ENCODE data around the gene GRAMD1B.
"Not testable (repeated sequence)": the region's sequence is repeated elsewhere in the genome, so short reads cannot be mapped to it uniquely, and the experiment has no call there.

Gene GRAMD1B

DNA sequence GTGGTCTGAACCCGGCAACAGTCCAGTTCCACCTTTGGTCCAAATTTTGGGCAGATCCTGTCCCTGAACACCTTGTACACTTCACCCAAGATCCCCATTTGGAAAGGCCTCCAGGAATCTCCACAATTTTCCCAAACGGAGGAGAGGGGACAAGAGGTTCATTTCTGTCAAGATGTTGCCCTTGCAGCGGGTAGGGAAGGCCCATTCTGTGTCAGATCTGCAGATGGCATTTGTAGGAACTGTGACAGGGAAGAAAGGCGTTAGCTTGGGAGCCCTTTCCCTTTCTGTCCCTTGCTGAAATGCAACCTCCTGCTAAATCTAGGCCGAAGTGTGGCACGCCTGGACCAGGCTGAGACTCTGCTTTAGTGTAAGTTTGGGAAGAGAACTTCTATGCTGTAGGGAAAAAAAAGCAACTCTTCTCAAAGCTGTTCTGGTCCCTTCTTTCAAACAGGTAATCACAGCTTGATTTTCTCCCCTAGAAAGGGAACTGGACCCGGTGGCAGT is 138.3 kb downstream of the GRAMD1B start:
- no peak for DNase-seq (ENCODE audit: low spot score)

DNA sequence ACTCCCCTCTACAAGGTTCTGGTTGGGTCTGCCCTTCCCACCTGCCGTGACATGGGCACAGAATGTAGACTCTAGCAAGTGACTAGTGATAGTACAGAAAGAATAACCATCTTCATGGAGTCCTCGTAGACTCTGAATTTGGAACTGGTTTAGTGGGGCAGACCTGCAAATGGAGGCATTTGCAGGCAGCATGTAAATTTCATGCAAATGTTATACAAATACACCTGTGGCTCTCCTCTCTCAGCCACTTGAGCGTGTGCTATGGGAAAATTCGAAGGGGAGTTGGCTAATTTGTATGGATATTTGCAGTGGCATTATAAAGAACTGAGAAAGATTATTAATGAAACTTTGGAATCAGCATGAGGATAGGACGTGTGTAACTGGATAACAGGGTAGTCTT is 139.3 kb downstream of the GRAMD1B start:
- DNase-seq (ENCODE audit: low spot score), result no peak

DNA sequence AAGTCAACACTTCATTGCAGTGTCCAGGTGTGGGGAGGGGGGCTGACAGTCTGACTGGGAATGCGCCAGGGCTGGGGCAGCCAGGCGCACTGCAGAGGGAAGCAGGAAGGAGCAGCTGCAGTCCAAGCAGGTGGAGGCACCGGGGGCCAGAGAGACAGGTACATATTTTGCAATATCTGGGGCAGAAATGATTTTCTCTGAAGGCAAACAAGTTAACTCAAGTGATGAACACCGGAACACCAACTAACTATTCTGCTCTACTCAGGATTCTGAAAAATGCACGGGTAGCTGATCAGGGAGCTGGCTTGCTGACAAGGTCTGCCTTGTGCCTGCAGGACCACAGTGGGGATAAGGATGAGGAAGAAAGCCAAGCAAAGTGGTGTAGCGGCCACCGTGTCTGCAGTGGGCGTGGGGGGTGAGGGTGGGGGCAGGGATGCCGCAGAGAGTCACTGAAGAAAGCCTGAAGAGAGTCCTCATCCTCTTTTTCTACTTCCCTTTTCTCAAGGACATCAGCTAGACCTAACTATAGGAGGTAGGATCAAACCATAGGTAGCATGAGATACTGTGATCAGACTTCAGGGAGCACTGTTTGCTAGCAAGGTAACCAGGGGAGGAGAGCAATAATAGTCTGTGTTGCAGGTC is 141.0 kb downstream of the GRAMD1B start:
- no peak for DNase-seq (ENCODE audit: low spot score)

DNA sequence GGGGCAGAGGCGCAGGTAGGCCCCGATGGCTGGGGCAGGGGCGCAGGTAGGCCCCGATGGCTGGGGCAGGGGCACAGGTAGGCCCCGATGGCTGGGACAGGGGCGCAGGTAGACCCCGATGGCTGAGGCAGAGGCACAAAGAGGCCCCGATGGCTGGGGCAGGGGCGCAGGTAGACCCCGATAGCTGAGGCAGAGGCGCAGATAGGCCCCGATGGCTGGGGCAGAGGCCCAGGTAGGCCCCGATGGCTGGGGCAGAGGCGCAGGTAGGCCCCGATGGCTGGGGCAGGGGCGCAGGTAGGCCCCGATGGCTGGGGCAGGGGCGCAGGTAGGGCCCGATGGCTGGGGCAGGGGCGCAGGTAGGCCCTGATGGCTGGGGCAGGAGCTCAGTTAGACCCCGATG is 142.7 kb downstream of the GRAMD1B start:
- DNase-seq (ENCODE audit: low spot score), result not testable (repeated sequence)

DNA sequence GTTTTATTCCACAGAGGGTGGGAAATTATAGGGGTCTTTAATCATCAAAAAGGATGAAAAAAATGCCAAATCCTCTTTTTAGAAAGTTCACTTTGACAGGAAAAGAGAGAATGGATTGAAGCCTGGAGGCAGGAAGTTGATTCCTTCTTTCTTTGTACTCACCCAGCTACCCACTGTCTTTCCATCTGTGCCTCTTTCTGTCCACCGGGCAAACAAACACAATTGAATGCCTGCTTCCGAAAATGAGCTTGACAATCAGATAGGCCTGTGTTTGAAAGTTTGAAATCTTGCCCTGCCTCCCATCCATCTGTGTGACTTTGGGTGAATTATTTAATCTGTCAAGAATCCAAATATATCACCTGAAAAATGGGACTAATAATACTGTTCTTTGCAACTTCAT is 143.2 kb downstream of the GRAMD1B start:
- no peak for DNase-seq (ENCODE audit: low spot score)

DNA sequence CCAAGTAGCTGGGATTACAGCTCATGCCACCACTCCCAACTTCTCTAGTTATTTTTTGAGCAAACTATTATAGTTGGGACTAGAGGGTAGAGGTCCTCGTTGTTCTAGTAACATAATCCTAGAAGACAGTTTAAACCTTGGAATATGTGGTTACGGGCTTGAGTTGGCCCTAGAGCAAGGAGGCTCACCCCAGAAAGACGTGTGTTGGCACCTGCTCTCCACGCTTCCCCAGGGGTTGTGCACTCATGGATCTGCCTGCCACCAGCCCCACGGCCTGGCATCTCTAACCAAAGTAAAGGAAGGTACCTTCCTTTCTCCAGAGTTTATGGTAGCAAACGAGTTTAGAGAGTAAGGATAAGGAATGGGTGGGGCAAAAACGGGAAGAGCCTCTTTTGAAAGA is 145.4 kb downstream of the GRAMD1B start:
- no peak for DNase-seq (ENCODE audit: low spot score)

DNA sequence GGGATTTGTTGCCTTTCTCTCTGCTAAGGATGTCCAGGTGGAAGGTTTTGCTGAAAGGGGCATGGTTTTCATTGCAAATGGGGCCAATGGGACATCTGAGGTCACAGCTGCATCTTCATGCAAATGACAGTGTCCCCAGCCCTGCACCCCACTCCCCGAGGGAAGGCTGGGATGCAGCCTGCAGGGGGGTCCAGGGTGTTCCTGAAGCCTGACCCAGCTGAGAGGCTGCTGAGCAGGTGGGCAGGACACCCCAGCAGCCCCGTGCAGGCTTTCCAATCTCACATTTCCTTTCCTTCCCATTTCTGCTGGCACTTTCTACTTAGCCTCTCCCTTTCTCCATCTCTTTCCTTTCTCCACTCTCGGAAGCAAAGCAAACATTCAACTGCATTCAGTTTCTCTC is 146.0 kb downstream of the GRAMD1B start:
- DNase-seq (ENCODE audit: low spot score), result no peak

DNA sequence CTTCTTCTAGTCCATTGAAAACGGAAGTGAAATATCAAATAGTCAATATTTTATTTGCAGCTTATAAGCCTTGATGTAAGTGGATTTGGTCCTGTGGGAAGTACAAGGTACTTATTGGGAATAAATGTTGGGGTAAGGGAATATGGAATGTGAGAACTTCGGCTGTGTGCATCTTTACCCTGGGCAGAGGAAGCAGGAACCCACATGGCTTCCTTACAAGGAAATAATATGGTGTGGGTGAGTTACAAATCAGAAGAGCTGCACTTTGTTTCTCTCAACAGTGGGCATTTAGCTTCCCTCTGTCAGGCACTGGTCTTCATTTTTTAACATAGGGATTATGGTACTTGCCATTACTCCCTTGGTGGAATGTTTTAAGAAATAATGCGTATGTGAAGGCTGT is 146.4 kb downstream of the GRAMD1B start:
- no peak for DNase-seq (ENCODE audit: low spot score)

DNA sequence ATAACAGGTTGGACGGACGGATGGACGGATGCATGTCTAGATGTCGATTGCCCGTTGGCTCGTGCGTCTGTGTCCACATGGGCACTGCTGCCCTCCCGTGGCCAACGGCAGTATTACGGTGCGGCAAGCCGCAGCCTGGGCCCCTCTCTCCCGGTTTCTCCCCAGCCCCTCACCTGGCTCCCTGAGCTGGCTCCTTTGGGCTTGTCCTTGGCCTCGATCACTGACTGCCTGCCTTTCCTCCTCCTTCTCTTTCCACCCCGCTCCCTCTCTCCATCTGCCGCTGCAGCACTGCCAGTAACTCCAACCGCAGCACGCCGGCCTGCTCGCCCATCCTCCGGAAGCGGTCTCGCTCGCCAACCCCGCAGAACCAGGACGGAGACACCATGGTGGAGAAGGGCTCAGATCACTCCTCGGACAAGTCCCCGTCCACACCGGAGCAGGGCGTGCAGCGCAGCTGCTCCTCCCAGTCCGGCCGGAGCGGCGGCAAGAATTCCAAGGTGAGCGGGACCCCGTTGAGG is 147.1 kb downstream of the GRAMD1B start:
- peak; percentile 46 for DNase-seq (ENCODE audit: low spot score)

DNA sequence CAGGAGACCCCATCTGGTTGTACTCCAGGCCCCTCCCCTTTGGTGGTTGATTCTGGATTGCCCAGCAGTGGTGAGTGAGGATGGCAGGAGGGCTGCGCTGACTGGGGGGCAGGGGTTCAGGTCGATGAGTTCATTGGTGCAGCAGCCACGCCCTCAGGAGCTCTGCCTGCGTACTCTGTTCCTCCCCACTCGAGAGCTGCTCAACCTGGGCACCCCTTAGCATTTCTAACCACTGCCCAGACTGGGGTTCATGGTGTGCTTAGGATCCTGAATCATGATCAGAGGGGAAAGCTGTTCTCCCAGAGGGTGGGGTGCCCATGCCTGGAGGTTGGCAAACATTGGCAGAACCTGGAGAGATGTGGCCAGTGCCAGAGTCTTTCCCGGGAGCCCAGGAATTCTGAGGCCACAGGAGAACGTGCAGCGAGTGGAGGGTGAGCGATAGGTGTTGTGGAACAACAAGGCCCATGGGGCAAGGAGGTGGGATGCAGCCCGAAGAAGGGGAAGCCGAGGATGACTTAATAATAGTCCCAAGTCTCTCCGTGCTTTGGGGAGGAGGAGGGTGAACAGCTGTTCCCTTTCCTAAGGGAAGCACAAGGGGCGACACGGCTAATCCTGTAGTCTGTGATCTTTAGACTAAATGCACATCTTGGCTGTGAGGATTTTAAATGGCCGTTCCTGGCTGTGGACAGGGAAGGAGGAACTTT is 148.9 kb downstream of the GRAMD1B start:
- no peak for DNase-seq (ENCODE audit: low spot score)

DNA sequence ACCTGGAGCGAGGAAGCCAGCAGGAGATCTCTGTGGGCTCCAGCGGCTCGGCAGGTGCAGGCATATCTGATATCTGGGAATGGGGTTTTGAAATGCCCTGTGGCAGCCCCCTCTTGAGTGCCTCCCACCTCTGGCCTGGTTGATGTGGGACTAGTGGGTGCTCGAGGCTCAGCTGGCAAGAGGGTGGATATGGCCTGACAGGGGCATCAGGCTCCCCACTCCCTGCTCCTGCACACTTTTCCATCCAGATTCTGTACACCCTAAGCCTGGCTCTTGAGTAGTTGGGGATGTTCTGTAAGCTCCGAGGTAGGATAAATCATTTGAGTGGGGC is 149.4 kb downstream of the GRAMD1B start:
- no peak for DNase-seq (ENCODE audit: low spot score)

DNA sequence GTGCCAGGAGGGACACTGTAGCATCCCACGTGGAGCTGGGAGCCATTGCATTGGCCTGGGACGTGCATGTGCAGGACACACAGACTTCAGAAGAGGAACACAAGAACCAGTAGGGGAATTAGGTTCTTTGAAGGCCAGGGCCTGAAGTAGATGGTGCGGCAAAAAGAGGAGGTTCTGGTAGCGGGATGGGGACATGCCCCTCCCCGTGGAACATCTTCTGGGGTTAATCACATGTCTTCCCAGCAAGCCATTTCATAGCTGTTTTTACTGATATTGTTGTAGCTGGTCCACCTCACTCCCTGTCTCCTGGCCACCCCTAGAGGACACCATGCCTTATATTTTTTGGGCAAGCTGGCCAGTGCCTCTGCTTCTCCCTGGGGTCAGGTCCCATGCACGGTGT is 150.1 kb downstream of the GRAMD1B start:
- no peak for DNase-seq (ENCODE audit: low spot score)

DNA sequence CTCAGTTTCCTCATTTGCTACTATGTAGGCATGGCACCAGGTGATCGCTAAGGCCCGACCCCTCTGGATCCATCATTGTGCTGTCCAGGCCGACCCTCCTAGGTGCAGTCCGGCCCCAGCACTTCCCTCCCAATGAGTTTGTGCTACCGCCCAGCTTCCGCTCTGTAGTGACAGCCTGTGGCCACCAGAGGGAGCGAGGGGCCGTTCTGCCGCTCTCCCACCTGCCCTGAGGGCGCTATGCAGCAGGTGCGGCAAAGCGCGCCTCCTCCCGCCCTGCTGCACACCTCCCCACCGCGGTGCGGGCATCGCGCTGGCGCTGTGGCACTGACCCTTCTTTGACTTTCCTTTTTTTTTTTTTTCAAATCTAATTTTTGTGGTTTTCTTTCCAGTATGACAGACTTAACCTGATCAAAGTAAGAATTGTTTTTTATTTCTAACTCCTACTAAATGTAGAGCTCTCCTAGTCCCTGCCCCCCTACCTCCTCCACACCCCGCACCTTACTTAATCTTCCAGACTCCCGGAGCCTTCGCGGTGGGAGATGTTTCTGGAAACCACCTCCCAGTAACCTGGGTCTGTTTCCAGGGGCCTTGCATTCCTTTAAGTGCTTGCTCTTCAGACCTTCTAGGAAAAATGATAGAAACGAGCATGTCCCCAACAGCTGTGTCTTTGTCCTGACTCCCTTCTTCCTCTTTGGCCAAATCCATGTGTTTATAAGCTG is 150.6 kb downstream of the GRAMD1B start:
- DNase-seq (ENCODE audit: low spot score), result peak; percentile 72

DNA sequence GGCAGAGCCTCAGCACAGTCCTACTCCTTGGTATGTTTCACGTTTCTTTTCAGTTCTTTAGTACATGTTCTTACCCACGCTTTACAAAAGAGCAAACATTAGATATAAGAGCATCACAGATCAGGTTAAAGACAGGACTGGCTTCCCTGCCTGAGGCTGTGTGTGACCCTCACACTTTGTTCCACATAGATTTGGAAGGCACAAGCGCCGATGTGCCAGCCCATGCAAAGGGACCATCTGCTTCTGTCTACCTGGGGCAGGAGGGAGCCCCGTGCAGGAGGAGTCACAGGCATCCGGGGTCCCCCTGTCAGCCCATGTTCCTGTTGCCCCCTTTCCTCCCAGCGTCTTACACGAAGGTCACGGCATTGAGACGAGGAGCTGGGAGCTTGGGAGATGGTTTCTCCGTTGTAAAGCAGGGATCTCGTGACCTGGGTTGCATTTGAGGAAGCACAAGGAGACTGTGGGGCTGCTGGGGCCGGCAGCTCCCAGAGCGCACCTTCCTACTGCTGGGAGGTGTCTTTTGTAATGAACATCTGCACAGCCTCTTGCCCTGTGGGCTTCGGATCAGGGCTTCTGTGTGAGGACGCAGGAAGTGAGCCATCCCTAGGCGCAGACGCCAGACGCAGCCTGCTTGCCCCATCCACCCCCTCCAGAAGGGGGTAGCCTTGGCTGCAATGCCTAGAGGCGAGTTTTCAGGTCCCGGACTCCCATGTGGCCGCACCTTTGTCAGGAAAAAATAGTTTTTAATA is 151.8 kb downstream of the GRAMD1B start:
- no peak for DNase-seq (ENCODE audit: low spot score)

DNA sequence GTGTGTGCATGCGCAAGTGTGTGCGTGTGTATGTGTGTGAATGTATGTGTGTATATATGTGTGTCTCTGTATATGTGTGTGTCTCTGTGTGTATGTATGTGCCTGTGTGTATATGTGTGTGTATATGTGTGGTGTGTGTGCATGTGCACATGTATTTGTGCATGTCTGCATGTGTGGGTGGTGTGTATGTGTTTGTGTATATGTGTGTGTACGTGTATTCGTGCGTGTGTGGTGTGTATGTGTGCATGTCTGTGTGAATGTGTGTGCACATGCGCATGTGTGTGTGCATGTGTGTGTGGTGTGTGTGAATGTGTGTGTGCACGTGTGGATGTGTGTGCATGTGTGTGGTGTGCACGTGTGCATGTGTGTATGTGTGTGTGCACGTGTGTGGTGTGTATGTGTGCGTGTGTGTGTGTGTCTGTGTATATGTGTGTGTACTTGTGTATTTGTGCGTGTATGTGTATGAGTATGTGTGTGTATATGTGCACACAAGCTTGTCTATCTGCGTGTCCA is 153.0 kb downstream of the GRAMD1B start:
- DNase-seq (ENCODE audit: low spot score), result no peak

DNA sequence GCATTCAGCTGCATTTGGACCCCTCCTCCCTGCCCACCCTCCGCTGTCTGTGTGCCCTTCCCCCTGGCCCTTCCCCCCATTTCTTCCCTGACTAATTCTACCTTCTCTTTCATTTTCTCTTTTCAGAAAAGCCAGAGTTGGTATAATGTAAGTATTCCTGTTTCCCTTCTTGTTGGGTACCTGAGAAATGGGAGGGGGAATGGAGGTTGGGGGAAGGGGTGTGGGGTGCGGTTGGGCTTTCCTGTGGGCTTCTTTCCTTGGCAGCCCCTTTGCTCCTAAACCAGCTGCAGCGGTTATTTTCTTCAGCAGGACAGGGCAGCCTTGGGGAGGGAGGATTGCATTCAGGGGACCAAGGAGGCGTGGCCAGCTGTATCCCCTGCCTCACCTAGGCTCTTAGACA is 154.1 kb downstream of the GRAMD1B start:
- no peak for DNase-seq (ENCODE audit: low spot score)

DNA sequence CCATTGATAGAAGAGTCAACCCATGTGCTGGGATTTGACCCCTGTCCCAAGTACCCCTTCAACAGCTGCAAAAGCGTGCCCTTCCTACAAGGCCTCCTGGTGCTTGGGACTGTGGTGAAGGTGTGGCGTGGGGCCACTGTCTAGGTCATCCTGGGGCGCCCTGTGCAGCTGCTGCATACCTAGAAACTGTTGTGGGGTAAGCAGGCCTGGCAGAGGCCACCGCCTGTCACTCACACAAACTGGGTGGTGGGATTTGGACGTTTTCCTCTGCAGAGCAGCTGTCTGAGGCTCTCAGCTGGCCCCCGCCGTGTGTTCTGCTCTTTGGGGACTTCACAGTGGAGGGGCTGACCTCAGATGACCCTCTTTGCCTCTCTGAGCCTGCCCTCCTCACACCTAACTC is 154.7 kb downstream of the GRAMD1B start:
- no peak for DNase-seq (ENCODE audit: low spot score)

DNA sequence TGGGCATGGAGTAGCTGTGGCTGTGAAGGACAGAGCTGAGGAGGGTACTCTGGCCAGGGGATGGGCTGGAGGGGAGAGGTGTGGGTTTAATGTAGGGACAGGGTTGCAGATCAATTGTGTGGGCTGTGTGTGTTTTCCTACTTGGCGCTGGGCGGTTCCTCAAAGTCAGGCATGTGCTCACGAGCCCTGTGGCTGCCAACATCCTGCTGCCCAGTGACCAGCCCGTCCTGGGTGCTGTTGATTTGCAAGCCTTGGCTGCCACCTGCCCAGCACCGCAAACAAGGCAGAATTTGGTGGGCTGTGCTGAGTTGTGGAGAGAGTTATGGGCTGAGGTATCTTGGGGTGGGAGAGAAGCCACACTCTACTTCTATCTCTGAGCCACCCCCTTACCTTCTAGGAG is 155.1 kb downstream of the GRAMD1B start:
- no peak for DNase-seq (ENCODE audit: low spot score)

DNA sequence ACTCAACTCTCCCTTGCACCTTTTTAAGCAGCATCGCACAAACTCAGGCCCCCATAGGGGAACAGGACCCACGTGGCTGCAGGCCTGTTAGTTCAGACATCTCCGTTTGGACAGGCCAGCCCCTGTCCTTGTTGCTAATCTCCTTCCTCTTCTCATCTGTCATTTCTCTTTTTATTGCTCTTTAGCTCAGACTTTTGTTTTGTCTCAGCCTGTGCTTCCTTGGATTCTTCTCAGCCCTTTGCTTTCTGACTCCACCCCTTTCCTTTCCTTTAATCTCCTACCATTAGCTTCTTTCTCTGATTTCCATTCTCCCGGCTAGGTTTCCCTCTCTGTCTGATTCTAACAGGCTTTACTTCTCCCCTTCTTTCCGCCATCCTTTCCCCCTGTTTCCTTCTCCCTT is 155.6 kb downstream of the GRAMD1B start:
- DNase-seq (ENCODE audit: low spot score), result no peak

DNA sequence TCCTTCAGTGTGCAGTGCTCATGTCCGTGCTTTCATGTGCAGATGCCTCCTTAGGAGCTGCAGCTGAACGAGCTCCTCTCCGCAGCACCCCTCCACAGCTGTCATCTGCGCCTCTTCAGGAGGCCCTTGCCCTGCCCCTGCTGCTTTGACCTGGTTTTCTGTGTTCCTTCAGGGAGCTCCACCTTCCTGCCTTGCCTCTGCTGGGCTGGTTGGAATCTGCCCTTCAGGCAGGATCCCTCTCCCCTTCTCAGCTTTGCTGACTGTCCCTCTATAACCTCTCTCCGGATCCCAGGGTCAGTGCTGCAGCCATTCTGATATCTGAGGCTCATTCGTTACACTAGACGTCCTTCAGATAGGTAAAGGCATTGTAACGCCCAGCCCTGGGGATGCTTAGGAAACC is 156.5 kb downstream of the GRAMD1B start:
- no peak for DNase-seq (ENCODE audit: low spot score)

DNA sequence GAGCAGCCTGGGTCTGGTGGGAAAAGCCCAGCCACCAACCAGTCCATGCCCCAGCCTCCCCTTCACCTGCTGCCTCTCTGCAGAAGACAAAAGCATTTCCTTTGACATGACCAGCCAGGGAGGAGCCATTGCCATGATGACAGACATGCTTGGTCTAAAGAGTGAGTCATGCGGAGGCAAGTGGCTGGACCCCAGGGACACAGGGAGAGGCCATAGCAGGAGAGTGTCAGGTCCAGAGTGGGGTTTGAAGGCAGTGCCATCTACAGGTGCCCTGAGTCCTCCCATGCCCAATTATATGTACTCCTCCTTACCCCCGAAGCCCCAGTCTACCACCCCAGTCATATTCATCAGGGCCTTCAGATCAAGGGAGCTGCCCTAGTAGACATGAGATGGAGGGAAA is 157.0 kb downstream of the GRAMD1B start:
- DNase-seq (ENCODE audit: low spot score), result peak; percentile 63

DNA sequence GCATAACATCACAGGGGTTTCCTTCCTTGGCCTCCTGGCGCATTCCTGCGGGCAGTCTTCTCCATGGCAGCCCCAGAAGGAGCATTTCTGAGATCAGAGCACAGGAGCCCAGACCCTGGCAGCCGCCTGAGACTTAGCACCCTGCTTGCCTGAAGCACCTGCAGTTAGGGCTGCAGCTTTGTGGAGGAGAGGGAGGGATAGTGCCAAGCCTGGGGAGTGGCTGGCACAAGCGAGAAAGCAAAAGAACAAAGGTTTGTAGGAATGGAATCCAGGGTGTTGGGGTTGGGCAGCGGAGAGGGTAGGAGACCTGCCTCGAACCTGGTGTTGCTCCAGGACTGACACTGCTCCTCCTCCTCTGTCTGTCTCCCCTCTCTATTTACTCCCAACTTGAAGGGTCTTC is 157.5 kb downstream of the GRAMD1B start:
- DNase-seq (ENCODE audit: low spot score), result peak; percentile 56

Data from SW480 (cell line).